ENCODE results near the gene NPAT. TPM values are rescaled to one million over a fixed set of nuclear protein-coding genes. Genes with fewer than 3 reads are reported as not detected.

The NPAT gene
- total RNA-seq, 2 donors from 2014 or later: 18.8 to 21.0 TPM

DNA sequence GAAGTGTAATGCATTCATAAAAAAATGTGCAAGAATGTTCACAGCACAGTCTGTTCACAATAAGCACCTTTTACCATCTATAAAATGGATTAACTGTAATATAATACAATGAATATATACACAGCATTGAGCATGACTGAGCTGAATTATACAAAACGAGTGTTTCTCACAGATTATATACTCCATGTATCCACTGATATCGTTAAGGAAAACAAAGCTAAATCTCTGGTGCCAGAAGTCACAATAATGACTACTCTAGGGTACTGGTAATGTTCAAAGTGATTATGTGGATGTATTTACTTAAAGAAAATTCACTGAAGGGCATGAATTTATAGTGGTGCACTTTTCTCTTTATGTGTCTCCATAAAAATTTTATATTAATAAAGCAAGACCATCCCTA is 67.8 kb downstream of the NPAT start:
- H3K36me3 ChIP-seq: peaks cover 5% of the 10 kb centered on the region
- H3K9me3 ChIP-seq: no peaks in the 10 kb centered on the region

DNA sequence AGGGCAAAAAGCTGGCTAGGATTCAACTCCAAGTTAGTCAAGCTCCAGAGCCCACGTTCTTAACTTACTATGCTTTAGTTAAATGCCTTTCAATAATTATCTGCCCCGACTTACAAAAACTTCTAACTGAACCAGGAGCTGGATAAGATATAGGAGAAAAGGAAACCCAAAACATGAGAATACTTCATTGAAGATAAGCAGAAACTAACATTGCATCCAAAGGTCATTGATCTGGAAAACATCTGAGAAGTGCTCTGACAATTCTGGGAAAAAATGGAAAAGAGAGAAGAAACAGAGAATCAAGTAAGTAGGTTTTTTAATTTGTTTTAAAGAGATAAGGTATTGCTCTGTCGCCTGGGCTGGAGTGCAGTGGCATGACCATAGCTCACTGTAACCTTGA is 73.9 kb downstream of the NPAT start:
- no peak overlapping the region for H3K4me3 ChIP-seq
- no peaks in the 10 kb centered on the region for H3K9me3 ChIP-seq
- no peak overlapping the region for H3K27ac ChIP-seq
- no peaks in the 10 kb centered on the region for H3K4me1 ChIP-seq (ENCODE audit: control insufficient read depth in 1 of 2, low read depth in 2 of 2)
- H3K36me3 ChIP-seq: peaks cover 53% of the 10 kb centered on the region
- H3K27me3 ChIP-seq (replicated peaks; ENCODE audit: insufficient read depth): no peaks in the 10 kb centered on the region
- no peak for TF ChIP-seq CTCF (IDR thresholded peaks at IDR 0.05)
- DNase-seq (ENCODE audit: low spot score) (no peak), ATAC-seq (ENCODE audit: insufficient number of reproducible peaks, low FRiP score, low read depth) (no peak)

More for the DNA sequence above, 67.8 kb downstream of the NPAT start:
- Histone ChIP-seq H3K4me3 (no peak overlapping the region), H3K27me3 (replicated peaks; ENCODE audit: insufficient read depth) (no peaks in the 10 kb centered on the region), H3K4me1 (ENCODE audit: control insufficient read depth in 1 of 2, low read depth in 2 of 2) (no peaks in the 10 kb centered on the region), H3K27ac (no peak overlapping the region)
- no peak for DNase-seq (ENCODE audit: low spot score)
- TF ChIP-seq CTCF (IDR thresholded peaks at IDR 0.05): no peak
- no peak for ATAC-seq (ENCODE audit: insufficient number of reproducible peaks, low FRiP score, low read depth)

- Histone ChIP-seq H3K4me3 (no peak overlapping the region), H3K9me3 (no peaks in the 10 kb centered on the region), H3K27ac (no peak overlapping the region), H3K36me3 (peaks cover 59% of the 10 kb centered on the region), H3K27me3 (replicated peaks; ENCODE audit: insufficient read depth) (no peaks in the 10 kb centered on the region), H3K4me1 (ENCODE audit: control insufficient read depth in 1 of 2, low read depth in 2 of 2) (no peaks in the 10 kb centered on the region)
- ATAC-seq (ENCODE audit: insufficient number of reproducible peaks, low FRiP score, low read depth) (no peak), DNase-seq (ENCODE audit: low spot score) (no peak)
- TF ChIP-seq CTCF (IDR thresholded peaks at IDR 0.05): no peak
These were observed 75.3 kb downstream of the NPAT start for GRCh38 chr11:108147150-108147549.

DNA sequence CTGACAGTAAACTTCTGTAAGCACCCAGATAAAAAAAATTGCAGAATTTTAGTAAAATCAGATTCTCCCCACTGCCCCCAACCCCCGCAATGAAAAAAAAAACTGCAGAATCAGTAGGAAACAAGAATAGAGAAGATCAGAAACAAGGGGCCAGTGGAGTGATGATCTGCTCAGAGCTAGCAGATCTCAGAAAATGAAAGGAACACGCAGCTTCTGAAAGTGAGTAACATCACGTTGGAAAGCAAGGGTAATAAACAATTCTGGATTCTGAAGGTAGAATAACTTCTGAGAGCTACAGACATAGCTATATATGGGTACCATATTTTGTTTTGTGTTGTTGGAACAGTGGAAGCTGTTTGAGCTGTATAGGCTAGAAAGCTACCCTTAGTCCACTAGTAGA is 77.8 kb downstream of the NPAT start:
- no peak for ATAC-seq (ENCODE audit: insufficient number of reproducible peaks, low FRiP score, low read depth)

DNA sequence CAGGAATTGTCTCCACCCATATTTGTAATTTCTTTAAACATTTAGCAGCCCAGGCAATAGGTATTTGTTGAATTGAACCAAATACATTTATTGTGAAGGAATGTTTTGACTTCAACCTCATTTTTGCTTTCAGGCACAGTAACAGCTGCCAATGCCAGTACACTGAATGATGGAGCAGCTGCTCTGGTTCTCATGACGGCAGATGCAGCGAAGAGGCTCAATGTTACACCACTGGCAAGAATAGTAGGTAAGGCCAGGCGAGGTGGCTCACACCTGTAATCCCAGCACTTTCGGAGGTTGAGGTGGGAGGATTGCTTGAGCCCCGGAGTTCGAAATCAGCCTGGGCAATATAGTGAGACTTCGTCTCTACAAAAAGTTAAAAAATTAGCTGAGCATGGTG is 80.1 kb downstream of the NPAT start:
- no peak for DNase-seq (ENCODE audit: low spot score)
- Histone ChIP-seq H3K36me3 (peaks cover 47% of the 10 kb centered on the region), H3K4me3 (no peak overlapping the region)

More for the DNA sequence above, 77.8 kb downstream of the NPAT start:
- Histone ChIP-seq H3K27ac (no peak overlapping the region), H3K4me3 (no peak overlapping the region), H3K9me3 (no peaks in the 10 kb centered on the region), H3K27me3 (replicated peaks; ENCODE audit: insufficient read depth) (no peaks in the 10 kb centered on the region), H3K4me1 (ENCODE audit: control insufficient read depth in 1 of 2, low read depth in 2 of 2) (no peaks in the 10 kb centered on the region), H3K36me3 (peaks cover 64% of the 10 kb centered on the region)
- no peak for DNase-seq (ENCODE audit: low spot score)
- no peak for TF ChIP-seq CTCF (IDR thresholded peaks at IDR 0.05)

More for the DNA sequence above, 80.1 kb downstream of the NPAT start:
- TF ChIP-seq CTCF (IDR thresholded peaks at IDR 0.05): no peak
- Histone ChIP-seq H3K27ac (no peak overlapping the region), H3K4me1 (ENCODE audit: control insufficient read depth in 1 of 2, low read depth in 2 of 2) (no peaks in the 10 kb centered on the region), H3K9me3 (no peaks in the 10 kb centered on the region), H3K27me3 (replicated peaks; ENCODE audit: insufficient read depth) (no peaks in the 10 kb centered on the region)
- ATAC-seq (ENCODE audit: insufficient number of reproducible peaks, low FRiP score, low read depth): no peak
